GM19395 (cell line): ENCODE results near the gene AKR7A2.

Experiments
- ATAC-seq: cut with Tn5 transposase; IDR thresholded peaks from one replicate; pipeline ENCODE4 v1.9.1; 2021; ENCODE audit warnings: mild to moderate bottlenecking, moderate library complexity; ENCODE audit not compliant: unreplicated experiment

AKR7A2 gene

GRCh38 chr1:19311931-19312781 lies at the start of gene AKR7A2, which contains the start of gene SLC66A1:
TSS of gene AKR7A2 (minus strand) at chr1:19312144. CDS start at chr1:19312124, 20 bp downstream.
TSS of gene SLC66A1 (plus strand) at chr1:19312326. CDS start at chr1:19317678, 5,352 bp downstream.
- ATAC-seq: peak; percentile 64

- no peak for ATAC-seq
Measured at GRCh38 chr1:19360843-19361610, 49.1 kb upstream of the AKR7A2 start.

- no peak for ATAC-seq
Measured at GRCh38 chr1:19360432-19360831, 48.5 kb upstream of the AKR7A2 start.

GRCh38 chr1:19360016-19360415 lies 48.1 kb upstream of the AKR7A2 start:
- no peak for ATAC-seq

- no peak for ATAC-seq
Measured at GRCh38 chr1:19359357-19359756, 47.4 kb upstream of the AKR7A2 start.

GRCh38 chr1:19358710-19359109 lies 46.8 kb upstream of the AKR7A2 start:
- ATAC-seq: no peak

- no peak for ATAC-seq
Measured at GRCh38 chr1:19357299-19357986, 45.5 kb upstream of the AKR7A2 start.

GRCh38 chr1:19356266-19356665 lies 44.3 kb upstream of the AKR7A2 start:
- no peak for ATAC-seq

GRCh38 chr1:19354531-19354981 lies 42.6 kb upstream of the AKR7A2 start:
- no peak for ATAC-seq

- ATAC-seq: no peak
Measured at GRCh38 chr1:19353596-19353995, 41.7 kb upstream of the AKR7A2 start.

- no peak for ATAC-seq
Measured at GRCh38 chr1:19352839-19353238, 40.9 kb upstream of the AKR7A2 start.

- no peak for ATAC-seq
Measured at GRCh38 chr1:19351873-19352272, 39.9 kb upstream of the AKR7A2 start.

GRCh38 chr1:19350566-19350965 lies 38.6 kb upstream of the AKR7A2 start:
- ATAC-seq: no peak

GRCh38 chr1:19349999-19350398 lies 38.1 kb upstream of the AKR7A2 start:
- no peak for ATAC-seq

GRCh38 chr1:19348441-19349198 lies 36.7 kb upstream of the AKR7A2 start:
- no peak for ATAC-seq

GRCh38 chr1:19347533-19348172 lies 35.7 kb upstream of the AKR7A2 start:
- no peak for ATAC-seq

- ATAC-seq: no peak
Measured at GRCh38 chr1:19346026-19346425, 34.1 kb upstream of the AKR7A2 start.

GRCh38 chr1:19345391-19345790 lies 33.4 kb upstream of the AKR7A2 start:
- no peak for ATAC-seq

GRCh38 chr1:19344831-19345230 lies 32.9 kb upstream of the AKR7A2 start:
- no peak for ATAC-seq

GRCh38 chr1:19344372-19344810 lies 32.4 kb upstream of the AKR7A2 start:
- no peak for ATAC-seq
